NB4 (cell line): ENCODE results near the gene BOC.

Experiments
- MYC ChIP-seq: IDR thresholded peaks from 2 replicates; pipeline ENCODE4 v1.6.1; 2011; ENCODE audit warnings: low read depth, low read length
- POLR2A ChIP-seq: IDR thresholded peaks from 2 replicates; pipeline ENCODE4 v1.6.1; 2011; ENCODE audit warnings: mild to moderate bottlenecking; ENCODE audit not compliant: insufficient read length; ENCODE audit errors: extremely low read depth
- TF ChIP-seq, protein P1 (sequence below): IDR thresholded peaks from one replicate; pipeline ENCODE4 v1.5.1; 2012; ENCODE audit warnings: low read depth, low read length
- TF ChIP-seq, protein P2 (sequence below): IDR thresholded peaks from 2 replicates; pipeline ENCODE4 v1.6.1; 2011; ENCODE audit warnings: low read depth, low read length

DNA sequence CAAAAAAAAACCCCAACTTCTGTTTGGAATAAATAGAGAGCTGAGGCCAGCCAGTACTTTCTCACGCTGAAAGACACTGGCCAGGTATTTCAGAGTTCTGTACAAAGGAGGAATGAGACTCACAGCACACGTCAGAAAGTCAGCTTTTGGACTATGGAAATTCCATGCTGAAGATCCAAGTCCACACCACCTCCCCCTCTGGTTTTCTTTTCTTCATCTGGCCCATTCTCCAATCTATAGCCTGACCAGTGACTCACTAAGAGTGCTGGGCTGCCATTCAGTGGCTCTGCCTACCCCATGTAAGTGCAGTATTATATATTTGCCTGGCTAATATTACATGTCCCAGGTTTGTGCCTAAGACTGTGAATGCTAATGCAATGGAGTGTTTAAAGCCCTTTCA is 13.9 kb downstream of the BOC start:
- TF ChIP-seq, protein P1, sequence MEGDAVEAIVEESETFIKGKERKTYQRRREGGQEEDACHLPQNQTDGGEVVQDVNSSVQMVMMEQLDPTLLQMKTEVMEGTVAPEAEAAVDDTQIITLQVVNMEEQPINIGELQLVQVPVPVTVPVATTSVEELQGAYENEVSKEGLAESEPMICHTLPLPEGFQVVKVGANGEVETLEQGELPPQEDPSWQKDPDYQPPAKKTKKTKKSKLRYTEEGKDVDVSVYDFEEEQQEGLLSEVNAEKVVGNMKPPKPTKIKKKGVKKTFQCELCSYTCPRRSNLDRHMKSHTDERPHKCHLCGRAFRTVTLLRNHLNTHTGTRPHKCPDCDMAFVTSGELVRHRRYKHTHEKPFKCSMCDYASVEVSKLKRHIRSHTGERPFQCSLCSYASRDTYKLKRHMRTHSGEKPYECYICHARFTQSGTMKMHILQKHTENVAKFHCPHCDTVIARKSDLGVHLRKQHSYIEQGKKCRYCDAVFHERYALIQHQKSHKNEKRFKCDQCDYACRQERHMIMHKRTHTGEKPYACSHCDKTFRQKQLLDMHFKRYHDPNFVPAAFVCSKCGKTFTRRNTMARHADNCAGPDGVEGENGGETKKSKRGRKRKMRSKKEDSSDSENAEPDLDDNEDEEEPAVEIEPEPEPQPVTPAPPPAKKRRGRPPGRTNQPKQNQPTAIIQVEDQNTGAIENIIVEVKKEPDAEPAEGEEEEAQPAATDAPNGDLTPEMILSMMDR: no peak
- TF ChIP-seq, protein P2, sequence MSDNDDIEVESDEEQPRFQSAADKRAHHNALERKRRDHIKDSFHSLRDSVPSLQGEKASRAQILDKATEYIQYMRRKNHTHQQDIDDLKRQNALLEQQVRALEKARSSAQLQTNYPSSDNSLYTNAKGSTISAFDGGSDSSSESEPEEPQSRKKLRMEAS: no peak
- no peak for TF ChIP-seq MYC
- no peak for TF ChIP-seq POLR2A
